Keratinocyte (primary cell): ENCODE measurements around the gene FGF11. TPM values are rescaled to one million over a fixed set of nuclear protein-coding genes. Genes with fewer than 3 reads are reported as not detected.

Source experiments
- DNase-seq: peaks from one replicate; pipeline ENCODE4 v3.0.0-alpha.2; 2011; ENCODE audit warnings: low read depth, missing footprints, low spot score
- FAIRE-seq: peaks from 2 replicates; lab custom pipeline; 2011; peaks lifted over from hg19 to GRCh38; lab: Jason Lieb, UNC
- H2AFZ ChIP-seq: 2 replicates; pipeline ENCODE4 v1.6.0; 2012; ENCODE audit warnings: low read length, control low read depth, inconsistent platforms; ENCODE audit not compliant: control insufficient read depth
- H3K27ac ChIP-seq: 2 replicates; pipeline ENCODE4 v1.5.1; 2011; ENCODE audit warnings: low read length; ENCODE audit not compliant: control insufficient read depth, insufficient read depth
- H3K27me3 ChIP-seq: 3 replicates; pipeline ENCODE4 v1.6.0; 2011; ENCODE audit warnings: low read length; ENCODE audit not compliant: control insufficient read depth, insufficient read depth; ENCODE audit errors: extremely low read depth
- H3K36me3 ChIP-seq, 2 experiments: 2 replicates in 1 of 2; 3 replicates in 1 of 2; pipeline ENCODE4 v1.5.1; 2011; ENCODE audit warnings: low read length in 2 of 2, mild to moderate bottlenecking in 1 of 2; ENCODE audit not compliant: control insufficient read depth in 2 of 2, insufficient read depth in 2 of 2; ENCODE audit errors: extremely low read depth in 1 of 2
- H3K4me1 ChIP-seq: 3 replicates; pipeline ENCODE4 v1.5.1; 2011; ENCODE audit warnings: low read length; ENCODE audit not compliant: control insufficient read depth, insufficient read depth; ENCODE audit errors: extremely low read depth
- H3K4me2 ChIP-seq: 3 replicates; pipeline ENCODE4 v1.6.0; 2011; ENCODE audit warnings: low read depth, low read length; ENCODE audit not compliant: control insufficient read depth, insufficient read depth; ENCODE audit errors: extremely low read depth
- H3K4me3 ChIP-seq, 3 experiments: fragments of 200-600 bp in 1 of 3; sonication (generic) in 1 of 3; 2 replicates in 2 of 3; 3 replicates in 1 of 3; pipeline ENCODE4 v1.5.1; 2011 to 2016; ENCODE audit warnings: low read length in 3 of 3, mild to moderate bottlenecking in 3 of 3, control low read depth in 2 of 3, inconsistent platforms in 1 of 3, low read depth in 1 of 3, mixed read lengths in 1 of 3, mixed run types in 1 of 3, moderate library complexity in 1 of 3; ENCODE audit not compliant: control insufficient read depth in 2 of 3, insufficient read depth in 2 of 3; ENCODE audit errors: extremely low read depth in 1 of 3
- H3K79me2 ChIP-seq: 2 replicates; pipeline ENCODE4 v1.6.0; 2012; ENCODE audit warnings: low read length; ENCODE audit not compliant: control insufficient read depth, insufficient read depth
- H3K9ac ChIP-seq: 3 replicates; pipeline ENCODE4 v1.6.0; 2011; ENCODE audit warnings: low read length; ENCODE audit not compliant: control insufficient read depth, insufficient read depth; ENCODE audit errors: extremely low read depth
- H3K9me1 ChIP-seq: 3 replicates; pipeline ENCODE4 v1.6.0; 2011; ENCODE audit warnings: low read length; ENCODE audit not compliant: control insufficient read depth, insufficient read depth; ENCODE audit errors: extremely low read depth
- H3K9me3 ChIP-seq: 2 replicates; pipeline ENCODE4 v1.5.1; 2012; ENCODE audit warnings: low read depth, low read length; ENCODE audit not compliant: control insufficient read depth
- H4K20me1 ChIP-seq: 3 replicates; pipeline ENCODE4 v1.6.0; 2011; ENCODE audit warnings: low read length; ENCODE audit not compliant: control insufficient read depth, insufficient read depth; ENCODE audit errors: extremely low read depth
- EZH2 ChIP-seq: IDR thresholded peaks from one replicate; pipeline ENCODE4 v1.6.1; 2012; ENCODE audit warnings: inconsistent platforms, mild to moderate bottlenecking, low read length, moderate library complexity
- dilution Hi-C: fragments of 300-500 bp; cut with MboI; formaldehyde crosslinking; loops from one replicate; pipeline ENCODE4 v1.7.0; 2020; ENCODE audit warnings: low sequenced_read_pairs; ENCODE audit not compliant: extremely low pct_ligation_motif_present
- polyA plus RNA-seq, 5 experiments: library from polyadenylated mRNA; depleted of rRNA in 3 of 5; stranded (reverse) in 3 of 5; stranded (forward) in 1 of 5; unstranded in 1 of 5; fragments of >200 nt; gene quantifications; 1 replicate in 1 of 5; 2 replicates in 3 of 5; 3 replicates in 1 of 5; pipeline versions ENCODE4 v1.2.1 to v1.2.3, GENCODE V29; 2011 to 2012; ENCODE audit warnings: missing spikeins in 2 of 5, low read depth in 1 of 5, low replicate concordance in 1 of 5
- TF ChIP-seq, protein P1 (sequence below), 3 experiments: IDR thresholded peaks in 1 of 3; conservative IDR thresholded peaks in 1 of 3; optimal IDR thresholded peaks in 1 of 3; 2 replicates in 2 of 3; 3 replicates in 1 of 3; pipeline versions ENCODE3 to v1.5.1; 2011; ENCODE audit warnings: low read length in 3 of 3, mild to moderate bottlenecking in 3 of 3, moderate library complexity in 2 of 3, control low read depth in 1 of 3, inconsistent platforms in 1 of 3; ENCODE audit not compliant: insufficient read depth in 2 of 3; ENCODE audit errors: extremely low read depth in 1 of 3

FGF11 gene
- polyA plus RNA-seq, 1 donor (not counting 4 experiments of a cell fraction or from before 2014, with no cell fraction given): 30.4 TPM

DNA sequence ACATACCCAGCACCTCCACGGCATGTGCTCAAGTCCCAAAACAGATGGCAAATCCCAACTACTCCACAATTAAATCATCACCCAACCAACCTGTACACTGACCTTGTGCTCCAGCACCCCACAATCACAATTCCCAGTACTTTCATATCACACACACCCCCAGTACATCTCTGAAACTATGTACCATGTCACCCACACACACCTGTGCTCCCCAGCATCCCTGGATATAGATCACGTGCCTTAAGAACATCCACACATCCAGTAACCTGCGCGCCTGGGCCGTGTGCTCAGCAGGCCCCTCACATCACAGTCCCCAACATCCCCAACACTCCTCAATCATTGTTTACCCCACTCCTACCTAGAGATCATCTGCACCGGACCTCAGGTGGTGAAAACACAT lies 29.6 kb upstream of the FGF11 start:
- Histone ChIP-seq H3K4me2 (no peak overlapping the region), H4K20me1 (no peaks in the 10 kb centered on the region), H3K9me1 (no peaks in the 10 kb centered on the region), H3K27me3 (no peaks in the 10 kb centered on the region), H3K27ac (no peak overlapping the region), H3K9me3 (no peaks in the 10 kb centered on the region), H2AFZ (no peak overlapping the region), H3K79me2 (no peaks in the 10 kb centered on the region), H3K9ac (no peak overlapping the region), H3K4me1 (peaks cover 16% of the 10 kb centered on the region), H3K4me3 (no peak overlapping the region), H3K36me3 (peaks cover 0 to 4% of the 10 kb centered on the region in 2 experiments)
- TF ChIP-seq, protein P1, sequence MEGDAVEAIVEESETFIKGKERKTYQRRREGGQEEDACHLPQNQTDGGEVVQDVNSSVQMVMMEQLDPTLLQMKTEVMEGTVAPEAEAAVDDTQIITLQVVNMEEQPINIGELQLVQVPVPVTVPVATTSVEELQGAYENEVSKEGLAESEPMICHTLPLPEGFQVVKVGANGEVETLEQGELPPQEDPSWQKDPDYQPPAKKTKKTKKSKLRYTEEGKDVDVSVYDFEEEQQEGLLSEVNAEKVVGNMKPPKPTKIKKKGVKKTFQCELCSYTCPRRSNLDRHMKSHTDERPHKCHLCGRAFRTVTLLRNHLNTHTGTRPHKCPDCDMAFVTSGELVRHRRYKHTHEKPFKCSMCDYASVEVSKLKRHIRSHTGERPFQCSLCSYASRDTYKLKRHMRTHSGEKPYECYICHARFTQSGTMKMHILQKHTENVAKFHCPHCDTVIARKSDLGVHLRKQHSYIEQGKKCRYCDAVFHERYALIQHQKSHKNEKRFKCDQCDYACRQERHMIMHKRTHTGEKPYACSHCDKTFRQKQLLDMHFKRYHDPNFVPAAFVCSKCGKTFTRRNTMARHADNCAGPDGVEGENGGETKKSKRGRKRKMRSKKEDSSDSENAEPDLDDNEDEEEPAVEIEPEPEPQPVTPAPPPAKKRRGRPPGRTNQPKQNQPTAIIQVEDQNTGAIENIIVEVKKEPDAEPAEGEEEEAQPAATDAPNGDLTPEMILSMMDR (optimal IDR thresholded peaks at IDR 0.05 in 1 of 3, IDR thresholded peaks at IDR 0.05 in 1 of 3, conservative IDR thresholded peaks at IDR 0.05 in 1 of 3; ENCODE audit: extremely low read depth in 1 of 3, insufficient read depth in 2 of 3, low read length in 3 of 3): no peak
- TF ChIP-seq EZH2: no peak
- DNase-seq (no peak), FAIRE-seq (no peak)
- dilution Hi-C loops: no loop called here

DNA sequence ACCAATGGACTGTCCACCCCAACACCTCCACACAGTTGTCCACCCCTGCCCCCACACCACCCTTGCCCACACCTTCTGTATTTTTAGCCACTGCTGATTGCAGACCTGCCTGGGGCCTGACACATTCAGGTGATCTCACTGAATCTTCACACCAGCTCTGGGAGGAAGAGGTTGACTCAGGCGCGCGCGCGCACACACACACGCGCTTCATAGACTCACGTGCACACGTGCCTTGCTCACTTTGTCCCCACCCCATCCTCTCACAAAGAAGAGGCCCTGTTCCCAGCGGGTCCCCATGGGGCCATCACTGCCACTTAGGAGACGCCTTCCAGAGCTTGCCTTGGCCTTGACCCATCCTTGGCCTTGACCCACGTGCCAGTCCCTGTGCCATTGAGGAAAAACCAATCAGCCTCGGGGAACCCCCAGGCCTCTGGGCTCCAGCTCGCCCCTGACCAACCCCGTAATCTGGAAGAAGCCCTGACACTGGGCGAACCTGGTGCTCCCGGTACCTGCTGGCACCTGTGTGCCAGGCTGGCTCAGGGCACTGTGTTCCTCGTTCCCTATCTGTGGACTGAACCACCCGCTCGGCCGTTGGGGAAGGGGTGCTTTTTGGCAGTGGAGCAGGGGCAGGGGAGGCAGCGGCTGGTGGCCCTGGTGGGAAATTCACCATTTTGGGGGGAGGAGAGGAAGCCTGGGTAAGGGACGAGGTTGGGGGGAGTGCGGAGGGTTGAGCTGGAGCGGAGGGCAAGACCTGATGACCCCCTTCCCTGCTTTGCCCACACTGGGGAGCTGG lies 28.5 kb upstream of the FGF11 start:
- no peak overlapping the region for H3K4me2 ChIP-seq
- H3K27me3 ChIP-seq: no peaks in the 10 kb centered on the region
- H3K9ac ChIP-seq: no peak overlapping the region
- FAIRE-seq: no peak
- H2AFZ ChIP-seq: no peak overlapping the region
- no peaks in the 10 kb centered on the region for H3K9me3 ChIP-seq
- peaks cover 0 to 5% of the 10 kb centered on the region in 2 experiments for H3K36me3 ChIP-seq
- H3K4me3 ChIP-seq: no peak overlapping the region
- H3K4me1 ChIP-seq: peaks cover 8% of the 10 kb centered on the region
- no peak for TF ChIP-seq EZH2
- TF ChIP-seq, protein P1 (optimal IDR thresholded peaks at IDR 0.05 in 1 of 3, IDR thresholded peaks at IDR 0.05 in 1 of 3, conservative IDR thresholded peaks at IDR 0.05 in 1 of 3; ENCODE audit: extremely low read depth in 1 of 3, insufficient read depth in 2 of 3, low read length in 3 of 3): no peak
- no peaks in the 10 kb centered on the region for H4K20me1 ChIP-seq
- H3K79me2 ChIP-seq: no peaks in the 10 kb centered on the region
- no peak overlapping the region for H3K27ac ChIP-seq
- no peaks in the 10 kb centered on the region for H3K9me1 ChIP-seq
- DNase-seq: no peak
- dilution Hi-C loops: no loop called here
